Activated CD8-positive, alpha-beta memory T cell treated with anti-CD3 and anti-CD28 coated beads, Interleukin-2, amount 50 U/mL, for 1 hour (primary cell): ENCODE data around the gene LSM6.

ENCODE experiments used
- DNase-seq: peaks from one replicate; pipeline ENCODE4 v3.0.0-alpha.2; 2020; ENCODE audit errors: extremely low read depth

The LSM6 gene

GRCh38 chr4:146186041-146186440 is 10.5 kb downstream of the LSM6 start:
- no peak for DNase-seq

DNA sequence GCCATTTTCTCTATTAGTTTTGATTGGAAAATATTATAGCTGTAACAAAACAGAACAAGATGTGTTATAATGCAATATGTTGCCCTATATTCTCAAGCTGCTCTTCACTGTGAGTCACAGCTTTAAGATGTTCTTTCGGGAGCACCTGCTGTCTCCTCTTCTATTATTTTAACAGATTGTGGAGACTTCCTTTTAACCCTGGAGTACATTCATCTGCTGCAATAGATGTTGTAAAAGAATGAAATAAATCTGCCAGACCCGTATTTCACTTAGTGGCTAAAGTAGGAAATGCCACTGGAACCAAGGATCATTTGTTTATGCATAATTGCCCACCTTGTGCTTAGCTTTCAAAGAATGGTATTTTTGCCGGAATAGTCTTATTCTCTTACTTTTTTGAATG is 11.1 kb downstream of the LSM6 start:
- no peak for DNase-seq

- no peak for DNase-seq
Measured at GRCh38 chr4:146190456-146190855, 14.9 kb downstream of the LSM6 start.

DNA sequence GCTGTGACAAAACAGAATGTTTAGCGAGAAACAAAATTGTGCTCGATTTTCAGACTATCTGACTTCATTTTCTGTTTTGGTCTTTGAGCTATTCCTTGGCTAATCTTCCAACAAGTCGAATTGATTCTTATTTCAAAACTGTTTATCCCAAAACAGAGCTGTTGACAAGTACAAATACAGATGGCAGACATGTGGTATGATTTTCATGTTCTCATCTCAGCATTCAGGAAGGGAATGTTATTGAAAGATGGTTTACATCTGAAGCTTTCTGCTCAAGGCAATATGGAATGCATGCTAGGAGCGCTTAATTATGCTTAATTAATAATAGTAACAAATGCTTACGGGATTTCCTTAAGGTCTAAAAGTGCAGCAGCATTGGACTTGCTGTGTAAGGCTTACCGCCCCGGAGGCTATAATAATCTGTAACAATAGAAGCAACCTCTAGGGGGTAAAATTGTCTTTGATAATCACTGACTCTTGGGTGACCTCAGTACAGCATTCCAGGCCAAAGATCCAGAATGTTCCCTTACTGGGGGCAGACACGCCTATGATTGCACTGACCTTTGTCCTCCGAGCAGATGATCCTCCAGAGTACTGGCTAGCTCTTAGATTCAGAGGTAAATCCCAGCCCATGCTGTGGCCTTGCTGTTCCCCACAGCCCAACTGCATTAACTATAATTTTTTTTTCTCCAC is 16.4 kb downstream of the LSM6 start:
- DNase-seq = no peak

DNA sequence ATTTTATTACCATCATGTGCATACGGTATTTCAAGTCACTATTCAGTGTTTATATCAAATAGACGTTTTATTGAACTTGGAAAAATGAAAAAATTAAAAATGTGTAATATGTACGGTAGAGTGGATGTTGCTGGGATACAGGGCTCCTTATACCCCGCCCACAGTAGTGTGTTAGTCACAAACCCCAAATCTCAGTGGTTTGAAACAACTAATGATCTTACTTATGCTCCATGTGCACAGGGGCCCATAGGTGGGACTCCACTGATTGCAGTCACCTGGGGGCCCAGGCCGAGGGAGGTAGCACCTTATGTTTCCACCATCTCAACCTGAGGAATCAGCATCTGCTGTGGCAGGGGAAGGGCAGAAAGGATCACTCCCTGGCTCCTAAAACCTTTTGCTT is 18.1 kb downstream of the LSM6 start:
- no peak for DNase-seq

GRCh38 chr4:146194212-146194611 is 18.7 kb downstream of the LSM6 start:
- DNase-seq = no peak

DNA sequence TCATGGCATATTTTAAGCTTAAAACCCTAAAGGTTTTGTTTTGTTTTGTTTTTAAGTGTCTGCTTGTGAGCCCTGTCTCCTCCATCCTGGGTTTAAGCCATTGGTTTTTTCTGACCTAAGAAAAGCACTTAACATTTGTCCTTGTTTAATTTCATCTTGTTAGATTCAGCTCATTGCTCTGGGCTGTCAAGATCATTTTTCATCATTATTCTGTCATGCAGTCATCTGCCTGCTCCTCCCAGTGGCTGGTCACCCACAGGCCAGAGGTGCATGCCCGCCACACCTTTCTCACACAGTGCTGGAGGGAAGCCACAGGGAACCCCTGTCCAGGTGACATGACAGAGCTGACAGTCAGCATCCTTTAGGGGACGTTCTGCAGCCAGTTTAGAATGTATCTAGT is 27.1 kb downstream of the LSM6 start:
- DNase-seq = no peak

- no peak for DNase-seq
Measured at GRCh38 chr4:146207410-146207809, 31.9 kb downstream of the LSM6 start.

DNA sequence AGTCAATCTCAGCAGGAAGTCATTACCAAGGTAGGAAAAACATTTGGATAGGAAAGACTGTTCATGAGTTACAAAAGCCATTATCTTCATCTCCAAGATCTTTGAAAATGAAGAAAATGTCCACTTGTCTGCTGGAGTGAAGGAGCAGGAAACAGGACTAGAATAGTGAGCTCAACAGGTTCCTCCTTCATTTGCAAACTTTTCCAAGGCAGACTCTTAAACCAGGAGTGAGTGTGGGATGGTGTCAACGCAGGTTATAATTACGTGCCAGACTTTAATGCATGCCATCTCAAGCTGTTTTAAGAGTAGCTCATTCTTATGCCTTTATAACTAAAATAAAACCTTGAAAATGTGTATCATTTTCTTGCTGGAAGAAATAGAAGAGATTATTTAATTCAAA is 35.4 kb downstream of the LSM6 start:
- no peak for DNase-seq

GRCh38 chr4:146211440-146211839 is 35.9 kb downstream of the LSM6 start:
- no peak for DNase-seq

GRCh38 chr4:146212781-146213180 is 37.3 kb downstream of the LSM6 start:
- DNase-seq = no peak

DNA sequence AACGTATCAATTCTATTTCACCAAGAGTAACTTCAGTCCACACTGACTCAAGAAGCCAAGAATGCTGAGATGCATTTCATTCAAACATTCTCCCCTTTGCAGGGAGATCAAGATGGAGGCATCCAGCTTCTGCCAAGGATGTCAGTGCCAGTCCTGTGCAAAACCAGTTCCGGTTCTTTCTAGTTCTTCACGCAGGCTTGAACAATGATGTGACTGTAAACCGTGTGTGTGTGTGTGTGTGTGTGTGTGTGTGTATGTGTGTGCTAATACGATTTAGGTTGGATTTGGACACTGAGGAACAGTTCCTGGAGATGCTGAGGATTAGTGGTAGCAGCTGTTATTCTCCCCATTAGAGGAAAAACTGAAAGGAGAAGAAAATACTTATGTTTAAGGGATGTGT is 38.7 kb downstream of the LSM6 start, which contains the start of gene REELD1:
Gene REELD1 (plus strand): TSS at position 301 of the 400 bp plus-strand sequence. CDS start 2,415 bp downstream, outside the sequence.
- no peak for DNase-seq

DNA sequence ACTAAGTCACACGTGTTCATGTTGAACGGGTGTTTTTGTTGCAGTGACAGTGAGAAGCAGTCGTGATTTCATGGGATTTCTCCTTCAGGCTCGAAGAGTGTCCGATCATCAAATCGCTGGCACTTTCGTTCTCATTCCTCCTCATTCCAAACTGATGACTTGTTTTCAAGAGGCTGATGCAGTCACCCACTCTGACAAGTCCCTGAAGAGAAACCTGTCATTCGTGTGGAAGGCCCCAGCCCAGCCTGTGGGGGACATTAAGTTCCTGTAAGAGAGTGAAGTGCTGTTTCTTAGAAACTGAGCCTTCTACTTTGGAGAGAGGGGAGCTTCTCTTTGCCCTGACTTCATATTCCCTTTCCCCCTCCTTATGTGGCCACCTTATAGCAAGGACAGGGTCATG is 46.8 kb downstream of the LSM6 start:
- DNase-seq = no peak

DNA sequence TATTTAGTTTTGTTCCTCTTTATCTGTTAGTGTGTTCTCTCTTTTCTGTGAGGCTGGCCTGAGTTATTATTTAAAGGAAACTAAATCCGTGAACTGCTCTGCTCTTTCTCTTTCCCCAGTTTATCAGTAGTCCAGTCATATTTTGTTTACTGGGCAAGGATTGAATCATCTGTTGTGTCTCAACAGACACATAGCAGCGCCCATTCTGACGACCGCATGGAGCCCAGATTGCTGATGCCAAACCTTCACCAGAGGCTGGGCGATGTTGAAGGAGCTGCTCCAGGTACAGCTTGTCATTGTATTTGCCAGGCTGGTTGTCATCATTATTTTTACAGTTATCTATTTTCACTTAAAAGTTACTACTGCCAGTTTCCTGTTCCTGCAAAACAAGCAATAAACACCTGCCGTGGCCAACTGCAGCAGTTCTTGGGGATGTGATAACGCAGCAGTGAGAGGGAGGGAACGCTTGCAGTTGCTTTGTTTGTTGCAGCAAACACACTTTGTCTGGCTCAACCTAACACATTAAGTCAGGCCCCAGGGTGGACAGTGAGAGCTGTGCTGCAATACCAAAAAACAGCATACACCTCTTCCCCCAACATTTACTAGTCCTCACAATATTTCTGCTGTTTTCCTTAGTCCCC is 48.9 kb downstream of the LSM6 start:
- DNase-seq = no peak

DNA sequence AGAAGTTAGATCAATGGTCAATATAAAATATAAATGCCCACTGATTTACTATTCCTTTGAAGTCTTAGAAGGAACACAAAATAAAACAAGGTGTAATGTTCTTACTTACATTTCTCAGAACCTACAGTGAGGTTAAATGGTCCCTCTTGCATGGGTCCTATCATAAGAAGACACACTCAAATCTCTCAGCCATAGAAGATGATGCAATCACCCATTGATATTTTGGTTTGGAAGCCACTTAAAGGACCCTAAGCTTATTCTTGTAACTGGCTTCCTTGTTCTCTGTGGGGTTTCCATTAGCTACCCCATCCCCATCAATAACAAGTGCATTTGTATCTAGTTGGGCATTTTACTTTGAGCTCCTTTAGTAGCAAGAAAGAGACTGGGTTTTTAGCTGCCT is 53.9 kb downstream of the LSM6 start:
- DNase-seq = no peak

DNA sequence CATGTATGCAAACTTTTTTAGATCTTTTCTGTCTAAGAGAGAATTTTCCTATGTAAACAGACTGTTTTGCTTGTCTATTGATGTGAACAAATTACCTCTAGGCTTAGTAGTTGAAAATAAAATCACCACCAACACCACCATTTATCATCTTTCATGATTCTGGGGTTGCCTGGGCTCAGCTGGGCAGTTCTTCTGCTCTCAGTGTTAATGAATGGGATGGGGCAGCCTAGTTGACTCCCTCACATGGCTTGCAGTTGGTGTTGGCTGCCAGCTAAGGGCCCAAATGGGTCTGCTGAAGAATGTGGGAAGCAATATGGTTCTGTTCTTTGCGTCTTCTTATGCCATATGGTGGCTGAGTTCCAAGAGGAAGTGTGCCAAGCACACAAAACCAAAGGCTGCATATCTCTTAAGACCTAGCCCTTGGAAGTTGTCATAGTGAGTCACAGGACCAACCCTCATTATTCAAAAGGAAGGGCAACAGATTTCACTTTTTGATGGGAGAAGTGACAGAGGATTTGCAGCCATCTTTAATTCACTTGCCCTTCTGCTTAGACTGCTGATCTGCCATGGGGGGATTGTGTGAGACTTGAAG is 56.7 kb downstream of the LSM6 start:
- no peak for DNase-seq

GRCh38 chr4:146235654-146236177 is 60.2 kb downstream of the LSM6 start:
- DNase-seq = no peak

- DNase-seq = no peak
Measured at GRCh38 chr4:146236216-146236615, 60.7 kb downstream of the LSM6 start.

DNA sequence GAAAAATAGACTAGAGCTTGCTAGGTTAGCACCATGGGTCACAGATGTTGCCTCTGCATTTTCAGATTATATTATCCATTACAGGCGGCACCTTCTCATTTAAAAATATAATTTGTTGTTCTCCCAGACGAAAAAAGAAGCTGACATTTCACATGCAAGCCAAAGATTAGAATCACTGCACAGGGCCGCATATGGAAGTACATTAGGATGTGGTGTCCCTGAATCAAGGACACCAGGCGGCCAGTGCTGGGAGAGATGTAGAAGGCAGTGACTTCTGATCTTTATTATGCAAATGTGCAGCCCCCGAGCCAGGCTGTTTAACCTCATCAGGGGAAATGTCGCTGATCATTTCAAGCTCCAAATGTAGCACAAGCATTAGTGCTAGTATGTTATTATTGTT is 61.6 kb downstream of the LSM6 start:
- DNase-seq = no peak

GRCh38 chr4:146238107-146238506 is 62.6 kb downstream of the LSM6 start:
- DNase-seq = no peak
